Fibroblast of lung (primary cell): ENCODE measurements around the gene AVPR1B. TPM values are rescaled to one million over a fixed set of nuclear protein-coding genes. Genes with fewer than 3 reads are reported as not detected.

Experiments
- DNase-seq, 2 donors: peaks; one replicate each; pipeline versions ENCODE4 v3.0.0 to v3.0.0-alpha.2; 2010; ENCODE audit warnings: low read depth in 2 of 2
- H2AFZ ChIP-seq: 2 replicates; pipeline ENCODE4 v1.5.1; 2012; ENCODE audit warnings: low read length, control low read depth, inconsistent platforms
- H3K27ac ChIP-seq: 2 replicates; pipeline ENCODE4 v1.5.1; 2011; ENCODE audit warnings: low read length, control low read depth; ENCODE audit not compliant: insufficient read depth
- H3K27me3 ChIP-seq: 2 replicates; pipeline ENCODE4 v1.5.1; 2011; ENCODE audit warnings: mild to moderate bottlenecking, low read length; ENCODE audit not compliant: control insufficient read depth, insufficient read depth
- H3K36me3 ChIP-seq: 2 replicates; pipeline ENCODE4 v1.5.1; 2011; ENCODE audit warnings: low read length; ENCODE audit not compliant: control insufficient read depth, insufficient read depth
- H3K4me1 ChIP-seq: 2 replicates; pipeline ENCODE4 v1.5.1; 2011; ENCODE audit warnings: low read length; ENCODE audit not compliant: control insufficient read depth, insufficient read depth; ENCODE audit errors: extremely low read depth
- H3K4me2 ChIP-seq: 2 replicates; pipeline ENCODE4 v1.5.1; 2011; ENCODE audit warnings: low read length, control low read depth; ENCODE audit not compliant: insufficient read depth; ENCODE audit errors: extremely low read depth
- H3K4me3 ChIP-seq, 4 experiments: fragments of 200-600 bp in 1 of 4; sonication (generic) in 1 of 4; replicated peaks in 1 of 4; 2 replicates each; pipeline ENCODE4 v1.5.1; 2011 to 2016; ENCODE audit warnings: low read length in 4 of 4, low read depth in 3 of 4, mild to moderate bottlenecking in 3 of 4, control low read depth in 2 of 4, inconsistent platforms in 1 of 4, mixed read lengths in 1 of 4; ENCODE audit not compliant: insufficient read depth in 1 of 4; ENCODE audit errors: control extremely low read depth in 1 of 4
- H3K79me2 ChIP-seq: 2 replicates; pipeline ENCODE4 v1.5.1; 2012; ENCODE audit warnings: mild to moderate bottlenecking, low read length, inconsistent platforms; ENCODE audit not compliant: control insufficient read depth, insufficient read depth
- H3K9ac ChIP-seq: 2 replicates; pipeline ENCODE4 v1.5.1; 2011; ENCODE audit warnings: mild to moderate bottlenecking, low read length, control low read depth; ENCODE audit not compliant: insufficient read depth
- H3K9me3 ChIP-seq: 2 replicates; pipeline ENCODE4 v1.5.1; 2012; ENCODE audit warnings: low read depth, low read length; ENCODE audit not compliant: control insufficient read depth, insufficient read depth
- H4K20me1 ChIP-seq: 2 replicates; pipeline ENCODE4 v1.5.1; 2011; ENCODE audit warnings: low read length; ENCODE audit not compliant: control insufficient read depth, insufficient read depth; ENCODE audit errors: extremely low read depth
- CTCF ChIP-seq, 2 donors: IDR thresholded peaks in 1 of 2; conservative IDR thresholded peaks in 1 of 2; 1 replicate in 1 of 2; 2 replicates in 1 of 2; pipeline ENCODE4 v1.5.1; 2011 to 2012; ENCODE audit warnings: low read length in 2 of 2, control low read depth in 1 of 2, inconsistent platforms in 1 of 2, low read depth in 1 of 2, mild to moderate bottlenecking in 1 of 2
- EZH2 ChIP-seq: IDR thresholded peaks from 2 replicates; pipeline ENCODE4 v1.5.1; 2012; ENCODE audit warnings: low read length, control low read depth, mild to moderate bottlenecking; ENCODE audit errors: missing control alignments
- polyA plus RNA-seq, 2 donors: library from polyadenylated mRNA; depleted of rRNA in 1 of 2; stranded (reverse) in 1 of 2; unstranded in 1 of 2; fragments of >200 nt; gene quantifications; 2 replicates each; pipeline ENCODE4 v1.2.1, GENCODE V29; 2011 to 2012; ENCODE audit warnings: missing spikeins in 1 of 2
- total RNA-seq: library from RNA; depleted of rRNA; stranded (reverse); fragments of >200 nt; gene quantifications from 2 replicates; pipeline ENCODE4 v1.2.1, GENCODE V29; 2014

The AVPR1B gene
- total and polyA plus RNA-seq, 2 donors (not counting 1 experiment from before 2014, with no cell fraction given) = not detected

DNA sequence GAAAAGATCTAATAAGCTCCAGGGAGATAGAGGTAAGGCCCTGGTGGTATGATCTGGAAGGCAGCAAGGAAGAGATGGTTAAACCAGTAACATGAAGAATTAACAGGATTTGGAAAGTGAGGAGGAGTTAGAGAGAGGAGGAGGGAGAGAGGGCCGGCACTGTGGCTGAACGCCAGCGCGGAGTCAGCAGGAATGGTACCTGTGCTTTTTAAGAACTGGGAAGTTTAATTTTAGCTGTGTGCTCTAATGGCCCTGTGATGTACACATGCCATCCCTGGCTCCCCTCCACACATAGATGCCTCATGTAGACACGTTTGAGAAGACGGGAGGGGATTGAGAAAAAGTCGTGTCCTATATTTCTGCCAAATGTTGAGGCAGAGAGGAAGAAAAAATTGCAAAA, 13.8 kb upstream of the AVPR1B start:
- Histone ChIP-seq H3K36me3 (no peaks in the 10 kb centered on the region), H3K27ac (no peak overlapping the region), H3K9ac (no peak overlapping the region), H3K4me1 (no peaks in the 10 kb centered on the region), H3K4me2 (no peak overlapping the region), H3K79me2 (no peaks in the 10 kb centered on the region), H3K9me3 (no peaks in the 10 kb centered on the region), H3K27me3 (peaks cover 27% of the 10 kb centered on the region), H3K4me3 (no peak overlapping the region), H4K20me1 (no peaks in the 10 kb centered on the region), H2AFZ (no peak overlapping the region)
- DNase-seq = no peak
- TF ChIP-seq EZH2 (no peak), CTCF (conservative IDR thresholded peaks at IDR 0.05 in 1 of 2, IDR thresholded peaks at IDR 0.05 in 1 of 2; ENCODE audit: low read depth in 1 of 2, low read length in 2 of 2) (no peak)

DNA sequence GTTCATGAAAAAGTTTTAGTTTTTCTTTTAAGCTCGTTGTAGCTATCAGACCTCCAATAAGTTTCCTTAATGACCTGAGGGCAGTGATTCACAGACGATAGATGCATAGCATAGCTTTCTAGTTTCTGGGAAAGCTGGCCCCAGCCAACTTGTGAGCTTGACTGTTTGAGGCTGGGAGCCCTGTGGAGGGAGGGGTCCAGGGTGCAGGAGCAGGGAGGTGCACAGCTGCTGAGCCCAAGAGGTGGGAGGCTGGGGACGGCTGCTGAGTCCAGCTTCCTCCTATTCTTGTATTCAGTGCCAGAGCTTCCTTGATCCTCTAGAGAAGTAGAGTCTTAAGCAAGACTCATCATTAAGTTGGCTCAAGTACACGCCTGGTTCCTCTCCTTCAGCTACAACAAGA, 11.0 kb upstream of the AVPR1B start:
- Histone ChIP-seq H3K4me1 (no peaks in the 10 kb centered on the region), H3K9me3 (no peaks in the 10 kb centered on the region), H2AFZ (no peak overlapping the region), H4K20me1 (no peaks in the 10 kb centered on the region), H3K79me2 (no peaks in the 10 kb centered on the region), H3K4me2 (no peak overlapping the region), H3K36me3 (no peaks in the 10 kb centered on the region), H3K9ac (no peak overlapping the region), H3K27me3 (peaks cover 18% of the 10 kb centered on the region), H3K27ac (no peak overlapping the region), H3K4me3 (no peak overlapping the region)
- no peak for TF ChIP-seq CTCF (conservative IDR thresholded peaks at IDR 0.05 in 1 of 2, IDR thresholded peaks at IDR 0.05 in 1 of 2; ENCODE audit: low read depth in 1 of 2, low read length in 2 of 2)
- no peak for TF ChIP-seq EZH2
- DNase-seq = no peak

DNA sequence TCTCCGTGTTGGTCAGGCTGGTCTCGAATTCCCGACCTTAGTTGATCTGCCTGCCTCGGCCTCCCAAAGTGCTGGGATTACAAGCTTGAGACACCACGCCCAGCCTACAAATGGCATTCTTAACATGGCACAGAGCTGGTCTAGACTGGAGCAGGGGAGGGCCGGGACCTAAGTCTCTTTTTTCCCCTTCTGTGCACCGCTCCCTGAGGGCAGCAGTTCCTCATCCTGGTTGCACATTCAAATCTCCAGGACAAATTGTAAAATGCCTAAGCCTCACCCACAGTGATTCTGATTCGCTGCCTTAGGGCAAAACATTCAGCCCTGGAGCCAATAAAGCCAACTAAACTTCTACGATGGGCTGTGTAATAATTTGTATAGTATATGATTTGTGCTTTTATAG, 10.1 kb upstream of the AVPR1B start:
- H3K9me3 ChIP-seq = no peaks in the 10 kb centered on the region
- H2AFZ ChIP-seq = no peak overlapping the region
- no peak overlapping the region for H3K9ac ChIP-seq
- no peaks in the 10 kb centered on the region for H4K20me1 ChIP-seq
- no peaks in the 10 kb centered on the region for H3K79me2 ChIP-seq
- no peak for DNase-seq
- no peaks in the 10 kb centered on the region for H3K36me3 ChIP-seq
- no peak for TF ChIP-seq EZH2
- no peak for TF ChIP-seq CTCF (conservative IDR thresholded peaks at IDR 0.05 in 1 of 2, IDR thresholded peaks at IDR 0.05 in 1 of 2; ENCODE audit: low read depth in 1 of 2, low read length in 2 of 2)
- H3K4me3 ChIP-seq = no peak overlapping the region
- H3K4me2 ChIP-seq = no peak overlapping the region
- peaks cover 18% of the 10 kb centered on the region for H3K27me3 ChIP-seq
- H3K27ac ChIP-seq = no peak overlapping the region
- no peaks in the 10 kb centered on the region for H3K4me1 ChIP-seq
